ENCODE results near the gene DTX3L. TPM values are rescaled to one million over a fixed set of nuclear protein-coding genes. Genes with fewer than 3 reads are reported as not detected.
A peak's percentile ranks its signal among the peaks of the same experiment; 100 is the strongest.

Gene DTX3L
- total and polyA plus RNA-seq, 10 of the 15 experiments (the other 5 are each of a cell fraction or from before 2014, with no cell fraction given), result 9.9 to 41.4 (median 21.7) TPM

- TF ChIP-seq ZSCAN29 (IDR thresholded peaks at IDR 0.05), result no peak
- no peak for TF ChIP-seq TBL1XR1 (IDR thresholded peaks at IDR 0.05; ENCODE audit: low read depth, low read length)
- no peak for TF ChIP-seq ZBTB33 (IDR thresholded peaks at IDR 0.05)
- peak; percentile 55 to 85 (median 72); a peak in 5 of 6 replicates for TF ChIP-seq CTCF (IDR thresholded peaks at IDR 0.05 in 2 of 3, conservative IDR thresholded peaks at IDR 0.05 in 1 of 3; ENCODE audit: control insufficient read depth in 2 of 3, extremely low read depth in 1 of 3, insufficient read depth in 1 of 3, low read depth in 3 of 3, low read length in 3 of 3)
- TF ChIP-seq USF1 (IDR thresholded peaks at IDR 0.05; ENCODE audit: borderline replicate concordance, extremely low read length, insufficient read depth, low read depth, low read length), result no peak
- no peak for TF ChIP-seq RUNX3 (IDR thresholded peaks at IDR 0.05; ENCODE audit: low read length)
- TF ChIP-seq KDM1A (IDR thresholded peaks at IDR 0.05; ENCODE audit: borderline replicate concordance), result no peak
- no peak for TF ChIP-seq SMAD5 (IDR thresholded peaks at IDR 0.05; ENCODE audit: low read depth)
- TF ChIP-seq SMARCA5 (IDR thresholded peaks at IDR 0.05), result no peak
- no peak for TF ChIP-seq ZNF207 (IDR thresholded peaks at IDR 0.05; ENCODE audit: borderline replicate concordance)
- no peak for TF ChIP-seq TAF1 (IDR thresholded peaks at IDR 0.05; ENCODE audit: borderline replicate concordance, low read depth, low read length)
- TF ChIP-seq ZBTB40 (IDR thresholded peaks at IDR 0.05; ENCODE audit: borderline replicate concordance), result no peak
- TF ChIP-seq KLF5 (IDR thresholded peaks at IDR 0.05; ENCODE audit: partially characterized antibody), result no peak
- no peak for TF ChIP-seq MXI1 (IDR thresholded peaks at IDR 0.05; ENCODE audit: low read depth, low read length)
- no peak for TF ChIP-seq BCL11A (IDR thresholded peaks at IDR 0.05; ENCODE audit: low read depth, low read length)
- TF ChIP-seq TCF12 (IDR thresholded peaks at IDR 0.05; ENCODE audit: low read depth, low read length), result 0 out of 2 replicates have a peak, but pooled peaks have one; percentile 34
- no peak for TF ChIP-seq ESRRA (IDR thresholded peaks at IDR 0.05; ENCODE audit: low read length)
- no peak for TF ChIP-seq SRF (IDR thresholded peaks at IDR 0.05; ENCODE audit: low read depth in 2 of 2, low read length in 2 of 2)
- TF ChIP-seq SP1 (IDR thresholded peaks at IDR 0.05; ENCODE audit: low read depth, low read length), result no peak
- no peak for TF ChIP-seq MLLT1 (IDR thresholded peaks at IDR 0.05)
- TF ChIP-seq ZNF384 (IDR thresholded peaks at IDR 0.05; ENCODE audit: borderline replicate concordance, low read depth, low read length), result no peak
These were observed 3.5 kb upstream of the DTX3L start (continued) for GRCh38 chr3:122560680-122561079.
